NCI-H2107 (cell line): ENCODE measurements around the gene CLDN12.

Experiments used
- DNase-seq: peaks from one replicate; lab custom pipeline; 2025; lab: John Stamatoyannopoulos, UW

Gene CLDN12

GRCh38 chr7:90403174-90404113, at the start of gene CLDN12:
Gene CLDN12, plus strand, starts transcription at chr7:90403461. Its CDS starts 9,216 bp downstream, at chr7:90412677.
- DNase-seq: peak; percentile 84

GRCh38 chr7:90383422-90383821, 19.8 kb upstream of the CLDN12 start:
- no peak for DNase-seq

DNA sequence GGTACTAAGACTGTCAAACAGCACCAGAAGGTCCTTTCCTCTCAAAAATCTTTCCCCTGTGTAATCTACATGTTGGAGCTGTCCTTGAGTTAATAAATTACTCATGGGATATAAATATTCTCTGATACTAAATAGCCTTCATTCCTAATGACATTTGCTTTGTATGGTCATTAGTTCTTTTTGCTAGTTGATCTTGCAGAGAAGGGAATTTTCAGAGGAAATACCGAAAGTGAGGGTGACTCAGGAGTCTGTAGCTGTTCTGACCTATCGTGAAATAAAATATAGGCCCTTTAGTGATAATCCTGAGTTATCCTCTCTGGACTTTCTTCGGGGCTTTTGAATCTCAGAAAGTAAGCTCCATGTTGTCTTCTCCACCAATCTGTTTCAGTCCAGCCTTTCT, 19.4 kb upstream of the CLDN12 start:
- DNase-seq: no peak

DNA sequence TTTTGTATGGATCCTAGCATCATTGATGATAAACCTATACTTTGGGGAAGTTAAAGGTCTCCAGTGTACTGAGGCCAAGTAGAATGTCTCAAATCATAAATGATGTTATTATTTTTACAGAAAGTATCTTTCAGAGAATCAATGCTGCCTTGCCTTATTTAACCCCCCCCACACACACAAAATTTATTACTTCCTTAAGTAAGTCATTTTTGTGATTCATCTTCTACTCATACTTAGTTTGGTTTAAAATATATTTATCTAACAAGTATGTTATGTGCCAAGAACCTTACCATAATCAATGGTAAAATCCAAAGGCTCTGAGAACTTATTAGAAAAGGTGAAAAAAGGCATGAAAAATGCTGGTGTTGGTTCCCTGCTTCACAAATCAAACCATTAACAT, 18.8 kb upstream of the CLDN12 start:
- no peak for DNase-seq

DNA sequence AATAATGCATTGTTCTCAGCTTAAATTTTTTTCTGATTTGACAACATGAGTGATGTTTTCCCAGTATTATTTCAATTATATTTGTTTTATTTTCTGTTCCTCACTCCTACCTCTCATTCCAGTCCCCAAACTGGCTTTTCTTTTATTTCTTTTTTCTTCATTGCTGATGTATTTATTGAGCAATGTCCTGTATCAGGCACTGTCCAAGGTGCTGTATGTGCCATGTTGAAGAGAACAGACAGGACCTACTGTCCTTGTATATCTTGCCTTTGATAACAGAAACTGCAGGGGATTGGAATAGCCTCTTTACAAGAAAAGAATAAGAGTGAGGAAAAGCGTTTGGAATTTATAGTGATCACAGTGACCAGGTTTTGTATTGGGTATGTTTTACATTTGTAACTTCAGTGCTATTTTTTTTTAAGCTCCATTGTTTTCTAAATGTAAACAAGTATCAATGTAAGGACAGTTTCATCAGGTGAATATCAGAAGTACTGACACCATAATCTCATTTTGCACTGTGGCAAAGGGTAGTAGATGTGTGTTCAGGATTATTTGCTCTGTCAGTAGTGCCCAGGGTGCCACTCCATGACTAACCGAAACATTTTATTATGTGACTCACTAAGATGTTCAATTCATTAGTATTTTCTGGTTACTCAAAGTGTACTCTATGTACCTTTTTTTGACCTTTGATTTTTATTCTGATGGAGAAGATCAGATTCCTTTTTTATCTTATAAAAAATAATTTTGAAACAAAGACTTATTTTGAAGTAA, 15.6 kb upstream of the CLDN12 start:
- no peak for DNase-seq

DNA sequence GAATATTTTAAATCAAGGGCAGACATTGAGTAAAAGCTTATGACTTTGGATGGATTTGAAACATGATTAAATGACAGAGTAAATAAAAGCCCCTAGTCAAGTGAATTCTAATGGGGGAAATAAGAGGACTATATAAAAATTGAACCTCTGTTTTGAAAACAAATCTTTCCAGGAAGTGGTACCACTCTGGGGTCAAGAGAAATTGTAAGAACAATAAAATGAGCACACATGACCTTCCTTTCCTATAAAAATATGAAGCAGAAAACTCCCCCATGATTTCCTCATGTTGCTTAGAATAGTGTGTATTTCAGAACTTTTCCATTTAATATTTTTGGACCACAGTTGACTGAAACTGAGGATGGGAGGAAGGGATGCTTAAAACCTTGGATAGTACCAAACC, 12.3 kb upstream of the CLDN12 start:
- DNase-seq: no peak

DNA sequence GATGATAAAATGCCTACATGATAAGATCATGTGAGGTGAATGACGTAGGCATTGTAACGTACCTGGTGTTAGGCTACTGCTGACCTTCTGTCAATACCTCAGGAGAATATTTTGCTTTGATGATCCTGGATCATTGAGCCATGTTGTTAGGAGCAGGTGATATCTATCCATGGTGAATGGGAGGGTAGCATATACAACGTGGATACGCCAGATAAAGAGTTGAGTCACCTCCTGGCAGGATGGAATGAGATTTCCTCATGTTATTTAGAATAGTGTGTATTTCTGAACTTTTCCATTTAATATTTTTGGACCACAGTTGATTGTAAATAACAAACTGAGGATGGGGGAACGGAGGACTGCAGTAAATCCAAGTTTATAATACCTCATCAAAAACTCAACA, 11.8 kb upstream of the CLDN12 start:
- DNase-seq: no peak

DNA sequence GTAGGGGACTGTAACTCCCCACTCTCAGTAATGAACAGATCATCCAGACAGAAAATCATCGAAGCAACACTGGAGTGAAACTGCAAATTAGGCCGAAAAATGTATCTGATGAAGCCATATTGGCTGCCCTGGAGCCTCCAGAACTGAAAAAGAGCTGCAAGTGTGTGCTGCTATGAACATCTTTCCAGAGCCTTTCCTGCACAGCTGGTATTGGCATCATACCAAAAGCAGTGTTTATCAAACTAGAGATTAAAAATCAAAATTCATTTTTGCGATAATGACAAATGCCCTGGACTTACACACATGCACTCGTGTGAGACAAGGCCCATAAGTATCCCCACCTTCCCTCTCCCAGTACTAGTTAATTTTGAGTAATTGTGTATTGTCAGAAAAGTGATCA, 6.8 kb upstream of the CLDN12 start:
- DNase-seq: no peak

GRCh38 chr7:90401989-90402388, 1.3 kb upstream of the CLDN12 start:
- DNase-seq: peak; percentile 31

- no peak for DNase-seq
These were observed 482 bp upstream of the CLDN12 start for GRCh38 chr7:90402785-90403173.

GRCh38 chr7:90404777-90405176, 1.5 kb downstream of the CLDN12 start:
- no peak for DNase-seq

- no peak for DNase-seq
These were observed 4.2 kb downstream of the CLDN12 start for GRCh38 chr7:90407484-90407821.

- DNase-seq: no peak
These were observed 4.9 kb downstream of the CLDN12 start for GRCh38 chr7:90408142-90408541.

DNA sequence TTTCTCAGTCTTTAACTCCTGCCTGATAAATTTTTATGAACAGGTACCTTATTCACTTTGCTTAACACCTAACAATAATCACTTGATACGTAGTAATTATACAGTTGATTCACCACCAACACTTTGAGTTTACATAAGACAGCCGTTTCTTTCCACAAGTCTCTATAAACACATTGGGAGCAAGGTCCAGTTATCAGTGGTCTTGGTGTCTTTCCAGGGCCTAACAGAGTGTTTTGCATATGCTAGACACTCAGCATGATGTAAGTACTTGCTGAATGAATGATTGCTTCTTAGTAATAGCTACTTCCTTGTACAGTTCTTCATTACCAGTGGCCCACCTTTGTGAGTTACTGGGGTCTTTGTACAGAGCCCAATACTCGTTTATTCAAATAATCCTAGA, 6.4 kb downstream of the CLDN12 start:
- DNase-seq: no peak

DNA sequence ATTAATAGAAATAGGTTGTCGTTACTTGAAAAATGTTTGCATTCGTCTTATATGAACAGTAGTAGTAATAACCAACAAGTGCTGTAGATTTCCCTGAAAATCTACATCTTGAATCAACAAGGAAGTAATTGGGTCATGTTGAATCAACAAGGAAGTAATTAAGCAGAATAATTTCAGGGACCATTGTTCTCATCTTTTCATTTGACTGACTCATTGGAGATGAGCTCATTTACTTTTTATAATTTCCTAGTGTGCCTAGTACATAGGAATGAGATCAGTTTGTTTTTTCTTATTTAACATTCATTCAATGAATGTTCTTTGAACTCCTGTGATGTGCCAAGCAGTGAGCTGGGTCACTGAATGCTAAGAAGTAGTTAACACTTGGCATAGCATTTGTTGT, 8.2 kb downstream of the CLDN12 start:
- DNase-seq: no peak

DNA sequence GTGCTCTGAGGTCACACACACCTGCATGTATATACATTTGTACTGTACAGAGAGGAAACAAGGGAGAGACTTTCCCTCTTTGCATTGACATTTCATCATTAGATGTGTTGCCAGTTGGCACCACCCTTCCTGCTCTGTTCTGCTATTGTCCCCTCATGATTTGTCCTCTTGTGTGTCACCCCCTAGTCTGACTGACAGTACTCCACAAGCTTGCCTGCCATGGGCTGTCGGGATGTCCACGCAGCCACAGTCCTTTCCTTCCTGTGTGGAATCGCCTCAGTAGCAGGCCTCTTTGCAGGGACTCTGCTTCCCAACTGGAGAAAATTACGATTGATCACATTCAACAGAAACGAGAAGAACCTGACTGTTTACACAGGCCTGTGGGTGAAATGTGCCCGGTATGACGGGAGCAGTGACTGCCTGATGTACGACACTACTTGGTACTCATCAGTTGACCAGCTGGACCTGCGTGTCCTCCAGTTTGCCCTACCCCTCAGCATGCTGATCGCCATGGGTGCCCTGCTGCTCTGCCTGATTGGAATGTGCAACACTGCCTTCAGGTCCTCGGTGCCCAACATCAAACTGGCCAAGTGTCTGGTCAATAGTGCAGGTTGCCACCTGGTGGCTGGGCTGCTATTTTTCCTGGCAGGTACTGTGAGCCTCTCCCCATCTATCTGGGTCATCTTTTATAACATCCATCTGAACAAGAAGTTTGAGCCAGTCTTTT, 9.4 kb downstream of the CLDN12 start:
- DNase-seq: no peak

DNA sequence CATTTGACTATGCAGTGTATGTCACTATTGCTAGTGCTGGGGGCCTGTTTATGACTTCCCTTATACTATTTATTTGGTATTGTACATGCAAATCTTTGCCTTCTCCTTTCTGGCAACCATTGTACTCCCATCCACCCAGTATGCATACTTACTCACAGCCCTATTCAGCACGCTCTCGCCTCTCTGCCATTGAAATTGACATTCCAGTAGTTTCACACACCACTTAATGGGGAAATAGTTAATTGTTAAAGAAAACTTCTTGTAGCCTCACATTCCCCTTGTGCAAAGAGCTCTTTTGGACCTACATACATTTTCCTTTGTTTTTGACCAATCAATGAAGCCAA, 9.9 kb downstream of the CLDN12 start:
- DNase-seq: no peak

DNA sequence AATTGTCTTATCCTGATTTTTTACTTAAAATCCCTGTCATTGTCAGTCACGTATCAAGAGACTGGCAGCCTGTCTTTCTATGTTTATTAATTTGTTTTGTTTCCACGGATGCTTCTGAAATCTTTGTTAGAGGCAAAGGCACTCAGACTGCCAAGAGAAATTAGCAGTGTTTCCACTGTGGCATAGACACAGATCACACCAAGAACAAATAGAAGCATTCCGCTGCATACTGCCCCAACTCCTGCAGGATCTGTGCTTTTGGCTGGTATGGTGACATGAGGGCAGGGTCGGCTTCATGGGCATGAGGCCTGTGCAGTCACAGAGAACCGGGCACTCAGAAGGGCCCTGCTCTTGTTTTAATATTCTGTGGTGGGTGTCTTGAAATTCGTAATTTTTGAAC, 18.4 kb downstream of the CLDN12 start:
- DNase-seq: no peak

DNA sequence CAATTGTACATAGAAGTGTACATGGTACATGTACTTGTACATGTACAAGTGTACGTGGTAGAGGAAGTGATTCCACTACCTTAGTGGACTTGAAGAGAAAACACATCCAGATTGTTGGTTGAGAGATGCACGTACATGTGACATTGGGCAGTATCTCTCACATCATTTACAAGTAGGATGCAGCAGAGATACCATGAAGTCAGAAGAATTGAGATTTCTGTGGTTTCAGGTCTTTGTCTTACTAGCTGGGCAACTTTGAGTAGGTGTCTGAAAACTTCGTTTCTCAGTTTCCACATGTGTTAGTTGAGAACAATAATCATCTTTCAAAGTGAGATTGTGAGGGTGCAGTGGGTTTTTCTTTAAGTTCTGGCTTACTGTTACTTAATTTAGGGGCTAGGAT, 21.5 kb downstream of the CLDN12 start:
- DNase-seq: no peak

DNA sequence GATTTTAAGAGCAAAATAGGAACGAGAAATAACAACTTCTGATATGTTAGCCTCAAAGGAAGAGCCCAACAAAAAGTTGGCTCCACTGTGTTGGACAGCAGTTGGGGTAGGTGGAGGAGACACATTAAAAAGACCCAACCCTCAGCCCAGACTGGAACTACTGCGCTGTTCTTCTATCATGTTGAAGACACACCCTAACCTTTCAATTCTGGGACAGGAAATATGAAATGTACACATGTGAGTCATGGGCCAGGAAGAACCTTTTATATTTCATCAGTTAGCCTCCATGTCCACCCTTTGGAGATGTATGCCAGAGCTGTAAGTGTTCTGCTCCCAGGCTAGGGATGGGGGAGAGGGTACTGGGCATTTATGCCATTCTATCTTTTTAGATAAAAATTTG, 22.1 kb downstream of the CLDN12 start:
- DNase-seq: no peak

- DNase-seq: no peak
These were observed 27.6 kb downstream of the CLDN12 start for GRCh38 chr7:90430614-90431460.

DNA sequence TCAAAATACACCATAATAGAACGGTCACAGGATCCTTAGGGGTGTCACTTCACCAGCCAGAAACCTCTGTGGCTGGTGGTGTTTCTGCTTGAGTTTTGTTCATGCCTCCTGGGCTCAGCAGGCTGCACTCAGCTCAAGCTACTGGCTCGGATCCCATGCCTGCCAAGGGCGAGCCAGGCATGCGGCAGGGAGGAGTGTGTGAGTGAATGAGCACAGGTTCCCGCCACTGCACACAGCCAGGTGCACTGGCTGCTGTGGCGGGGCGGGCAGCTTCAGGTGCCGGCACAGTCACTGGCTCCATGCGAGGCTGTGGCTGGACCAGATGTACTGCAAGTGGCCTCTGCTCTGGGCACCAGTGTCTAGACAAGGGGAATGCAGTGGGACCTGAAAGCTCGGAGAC, 29.5 kb downstream of the CLDN12 start:
- DNase-seq: no peak
